Pancreas (tissue), 10 donors: ENCODE measurements around the gene EXOC3L1. TPM values are rescaled to one million over a fixed set of nuclear protein-coding genes. Genes with fewer than 3 reads are reported as not detected.

Experiments
- ATAC-seq, 4 donors: fragments of 200-7000 bp; cut with Tn5 transposase; one replicate each; pipeline versions ENCODE4 v1.8.0 to v1.9.1; 2020; ENCODE audit warnings: mild to moderate bottlenecking in 4 of 4, moderate library complexity in 4 of 4
- DNase-seq, 6 donors: peaks; one replicate each; pipeline ENCODE4 v3.0.0-alpha.2; 2020
- FAIRE-seq: peaks from 2 replicates; lab custom pipeline; 2012; peaks lifted over from hg19 to GRCh38; lab: Jason Lieb, UNC
- H3K27ac ChIP-seq, 4 donors: fragments of 200-600 bp; sonication (generic); 1 replicate in 3 of 4; 2 replicates in 1 of 4; pipeline versions ENCODE4 v1.5.0 to v1.8.0; 2020
- H3K27me3 ChIP-seq, 4 donors: fragments of 200-600 bp; one replicate each; pipeline ENCODE4 v1.8.0; 2021
- H3K36me3 ChIP-seq, 3 donors: fragments of 200-600 bp; sonication (generic) in 1 of 3; one replicate each; pipeline versions ENCODE4 v1.5.0 to v1.8.0; 2020 to 2021
- H3K4me1 ChIP-seq, 3 donors: fragments of 200-600 bp; one replicate each; pipeline ENCODE4 v1.8.0; 2021
- H3K4me3 ChIP-seq, 4 donors: fragments of 200-600 bp; sonication (generic) in 2 of 4; one replicate each; pipeline versions ENCODE4 v1.5.0 to v1.8.0; 2020 to 2021
- H3K9me3 ChIP-seq, 4 donors: fragments of 200-600 bp; one replicate each; pipeline ENCODE4 v1.8.0; 2021
- CTCF ChIP-seq, 4 donors: fragments of 200-600 bp; sonication (generic) in 3 of 4; IDR thresholded peaks; one replicate each; pipeline versions ENCODE4 v1.5.0 to v1.8.0; 2021; ENCODE audit warnings: antibody characterized with exemption in 4 of 4
- WGBS, 2 donors: extraction: QIAGEN DNeasy Blood & Tissue Kit; methylation state at CpG; one replicate each; pipeline ENCODE4 v1.1.7; 2013; 5-methylcytosine and 5-hydroxymethylcytosine counted together
- intact Hi-C, 3 donors: fragments of 100-400 bp; cut with DNase I; formaldehyde crosslinking; loops; one replicate each; pipeline versions ENCODE4 v1.11.1 to v1.14.2; 2022
- polyA plus RNA-seq, 2 donors: library from polyadenylated mRNA; stranded (reverse); fragments of 200-250 nt; gene quantifications; one replicate each; pipeline ENCODE4 v1.2.3, GENCODE V29; 2013
- total RNA-seq, 6 donors: library from RNA; stranded (reverse); fragmentation: NEBNext Ultra II Directional in 4 of 6; extraction: Animal tissue kit (Norgen Biotek cat#: 25700) in 4 of 6; gene quantifications; one replicate each; pipeline versions ENCODE4 v1.2.1 to v1.2.4, GENCODE V29; 2021 to 2023
- donor health status: healthy with polysubstance abuse.
- donor health status: DM: no; HTN: no; CAD: no; lungs with moderate emphysema.
- donor health status: DM: no; HTN: no; CAD: no.
- donor health status: control.
- donor health status: control.
- donor health status: Bipolar disorder and iron deficiency.
- donor health status: DM: yes; HTN: yes; CAD: no.
- donor health status: DM: no; HTN: no; CAD: no.
- donor health status: DM: no; HTN: no; CAD: no.
- donor health status: DM: yes; HTN: yes; CAD: no.

Gene EXOC3L1
- total and polyA plus RNA-seq, 8 donors = 0.67 to 6.2 (median 1.5) TPM

DNA sequence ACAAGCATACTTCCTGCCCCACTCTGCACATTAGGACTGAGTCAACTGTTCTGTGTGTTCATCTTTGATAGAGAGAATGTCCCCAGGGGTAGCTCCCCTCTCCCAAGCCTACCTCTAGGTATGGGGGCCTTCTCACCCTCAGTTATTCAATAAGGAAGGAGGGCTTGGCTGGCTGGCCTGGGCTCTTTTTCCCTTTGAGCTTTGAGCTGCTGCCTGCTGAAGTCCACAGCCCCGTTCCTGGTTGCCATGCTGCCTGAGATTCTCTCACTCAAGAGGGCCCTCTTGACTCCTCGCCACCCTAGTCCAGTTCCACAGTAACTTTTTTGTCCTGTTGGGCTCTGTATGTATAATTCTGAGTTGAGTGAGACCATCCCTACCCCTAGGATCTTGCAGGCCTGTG, 44.2 kb downstream of the EXOC3L1 start:
- H3K4me3 ChIP-seq = no peak overlapping the region
- no peaks in the 10 kb centered on the region for H3K4me1 ChIP-seq
- H3K9me3 ChIP-seq = no peaks in the 10 kb centered on the region
- H3K36me3 ChIP-seq = peaks cover 2 to 31% (median 10%) of the 10 kb centered on the region in 3 donors
- no peaks in the 10 kb centered on the region for H3K27me3 ChIP-seq
- WGBS, 2 donors = 96 to 100% methylated on average over 2 of the region's 2 CpGs
- FAIRE-seq = no peak
- no peak for TF ChIP-seq CTCF (IDR thresholded peaks at IDR 0.05)
- DNase-seq = no peak
- intact Hi-C loops = loop anchor here in 1 of 3 donors (10.0 kb wide), 1 partner anchor 251 kb away; no protein-coding TSS in a partner anchor
- H3K27ac ChIP-seq = no peak overlapping the region
- ATAC-seq = no peak

- FAIRE-seq (no peak), ATAC-seq (no peak), DNase-seq (no peak)
- H3K36me3 ChIP-seq = peaks cover 2 to 39% (median 10%) of the 10 kb centered on the region in 3 donors
- no peak for TF ChIP-seq CTCF (IDR thresholded peaks at IDR 0.05)
- no peaks in the 10 kb centered on the region for H3K27me3 ChIP-seq
- intact Hi-C loops = loop anchor here in 1 of 3 donors (10.0 kb wide), 1 partner anchor 250 kb away; no protein-coding TSS in a partner anchor
- no peak overlapping the region for H3K4me3 ChIP-seq
- H3K27ac ChIP-seq = no peak overlapping the region
- H3K9me3 ChIP-seq = no peaks in the 10 kb centered on the region
- H3K4me1 ChIP-seq = no peaks in the 10 kb centered on the region
- WGBS, 2 donors = 90 to 100% methylated on average over 2 of the region's 2 CpGs
These were observed 45.0 kb downstream of the EXOC3L1 start for GRCh38 chr16:67144943-67145342.

DNA sequence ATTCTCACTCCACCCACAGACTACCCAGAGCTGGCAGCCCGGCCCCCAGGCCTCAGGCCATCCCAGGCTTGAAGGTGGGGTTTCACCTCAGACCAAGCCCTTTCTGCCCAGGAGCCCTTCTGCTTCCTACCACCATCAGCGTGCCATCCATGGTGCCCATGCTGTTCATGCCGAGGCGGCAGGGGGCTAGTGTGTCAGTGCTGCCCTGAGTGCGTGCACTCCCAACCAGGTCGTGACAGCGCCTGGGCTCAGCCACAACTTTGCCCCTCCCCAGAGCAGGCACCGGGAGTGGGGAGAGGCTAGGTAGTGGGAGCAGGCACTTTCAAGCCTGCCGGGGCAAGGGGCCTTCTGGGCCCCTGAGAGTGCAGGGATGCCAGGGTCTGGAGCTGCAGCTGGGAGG, 47.6 kb downstream of the EXOC3L1 start:
- no peaks in the 10 kb centered on the region for H3K4me1 ChIP-seq
- DNase-seq (no peak), ATAC-seq (no peak), FAIRE-seq (no peak)
- no peak overlapping the region for H3K4me3 ChIP-seq
- no peaks in the 10 kb centered on the region for H3K27me3 ChIP-seq
- no peaks in the 10 kb centered on the region for H3K9me3 ChIP-seq
- H3K27ac ChIP-seq = no peak overlapping the region
- WGBS, 2 donors = 96 to 98% methylated on average over 9 of the region's 9 CpGs
- peaks cover 2 to 41% (median 16%) of the 10 kb centered on the region in 3 donors for H3K36me3 ChIP-seq
- no peak for TF ChIP-seq CTCF (IDR thresholded peaks at IDR 0.05)
- intact Hi-C loops = loop anchor here in 1 of 3 donors (10.0 kb wide), 1 partner anchor 248 kb away; no protein-coding TSS in a partner anchor

DNA sequence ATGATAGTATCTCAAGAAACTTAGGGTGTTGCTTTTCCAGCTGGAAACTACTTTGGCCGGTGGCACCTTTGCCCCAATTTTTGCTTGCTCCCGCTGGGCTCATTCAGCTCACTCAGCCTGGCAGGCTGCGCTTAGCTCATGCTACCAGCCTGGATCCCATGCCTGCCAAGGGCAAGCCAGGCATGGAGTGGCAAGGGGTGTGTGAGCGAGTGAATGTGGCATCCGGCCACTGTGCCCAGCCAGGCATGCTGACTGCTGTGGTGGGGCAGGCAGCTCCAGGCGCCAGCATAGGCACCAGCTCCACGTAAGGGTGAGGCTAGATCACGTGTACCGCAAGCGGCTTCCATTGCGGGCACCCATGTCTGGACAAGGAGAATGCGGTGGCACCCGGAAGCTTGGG, 48.5 kb downstream of the EXOC3L1 start:
- intact Hi-C loops = loop anchor here in 1 of 3 donors (10.0 kb wide), 1 partner anchor 247 kb away; no protein-coding TSS in a partner anchor
- Histone ChIP-seq H3K27ac (no peak overlapping the region), H3K4me1 (no peaks in the 10 kb centered on the region), H3K9me3 (no peaks in the 10 kb centered on the region), H3K36me3 (peaks cover 2 to 46% (median 18%) of the 10 kb centered on the region in 3 donors), H3K4me3 (no peak overlapping the region), H3K27me3 (no peaks in the 10 kb centered on the region)
- ATAC-seq = no peak
- no peak for DNase-seq
- 95 to 97% methylated on average over 13 of the region's 13 CpGs for WGBS, 2 donors
- no peak for TF ChIP-seq CTCF (IDR thresholded peaks at IDR 0.05)
- no peak for FAIRE-seq

DNA sequence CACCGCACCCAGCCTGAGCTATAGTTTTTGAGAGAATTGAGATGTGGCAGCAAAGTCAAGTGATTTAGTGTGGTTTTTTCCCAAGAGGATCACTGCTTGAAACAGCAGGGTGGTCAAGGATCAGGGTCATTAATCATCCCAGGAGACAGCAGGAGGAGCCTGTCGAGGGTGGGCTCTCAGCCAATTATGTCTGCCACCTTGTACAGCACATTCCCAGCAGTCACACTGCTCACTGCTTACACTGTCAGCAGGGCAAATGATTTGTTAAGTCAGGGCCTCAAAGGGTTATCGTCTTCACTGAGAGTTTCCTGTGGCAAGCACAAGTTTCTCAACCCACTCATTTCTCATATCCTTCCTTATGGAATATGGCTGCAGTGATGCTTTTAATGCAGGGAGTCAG, 52.3 kb downstream of the EXOC3L1 start:
- DNase-seq (no peak), ATAC-seq (no peak), FAIRE-seq (no peak)
- no peaks in the 10 kb centered on the region for H3K27me3 ChIP-seq
- WGBS, 2 donors = 61 to 65% methylated on average over 3 of the region's 3 CpGs
- H3K36me3 ChIP-seq = peaks cover 3 to 51% (median 12%) of the 10 kb centered on the region in 3 donors
- H3K9me3 ChIP-seq = no peaks in the 10 kb centered on the region
- H3K4me3 ChIP-seq = no peak overlapping the region
- TF ChIP-seq CTCF (IDR thresholded peaks at IDR 0.05) = no peak
- H3K4me1 ChIP-seq = no peaks in the 10 kb centered on the region
- intact Hi-C loops = no loop called here
- H3K27ac ChIP-seq = no peak overlapping the region
